NCI-H146 treated with DMSO at 0.1 percent for 48 hours (cell line): ENCODE measurements around the gene RXRA.

Source experiments
- DNase-seq: peaks from one replicate; lab custom pipeline; 2025; ENCODE audit not compliant: unreplicated experiment; lab: John Stamatoyannopoulos, UW

The RXRA gene

DNA sequence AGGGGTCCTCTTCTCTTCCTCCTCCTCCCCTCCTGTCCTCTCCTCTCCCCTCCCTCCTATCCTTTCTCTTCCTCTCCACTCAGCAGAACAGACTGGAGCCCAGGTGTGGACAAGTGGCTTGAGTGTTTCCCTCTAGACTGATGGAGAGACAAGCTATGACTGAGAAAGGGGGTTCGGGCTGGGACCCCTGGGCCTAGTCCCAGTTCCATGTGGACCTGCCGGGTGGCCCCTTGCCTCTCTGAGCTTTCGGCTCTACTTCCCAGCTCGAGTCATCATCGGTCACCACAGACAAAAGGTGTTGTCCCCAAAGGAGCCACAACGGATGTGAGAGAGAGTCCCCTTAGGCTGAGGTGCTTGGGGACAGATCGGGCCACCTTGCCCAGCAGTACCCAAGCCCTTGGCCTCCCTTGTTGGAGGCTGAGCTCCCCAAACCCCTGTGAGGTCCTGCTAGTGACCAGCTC lies 3.4 kb upstream of the RXRA start:
- DNase-seq: no peak

DNA sequence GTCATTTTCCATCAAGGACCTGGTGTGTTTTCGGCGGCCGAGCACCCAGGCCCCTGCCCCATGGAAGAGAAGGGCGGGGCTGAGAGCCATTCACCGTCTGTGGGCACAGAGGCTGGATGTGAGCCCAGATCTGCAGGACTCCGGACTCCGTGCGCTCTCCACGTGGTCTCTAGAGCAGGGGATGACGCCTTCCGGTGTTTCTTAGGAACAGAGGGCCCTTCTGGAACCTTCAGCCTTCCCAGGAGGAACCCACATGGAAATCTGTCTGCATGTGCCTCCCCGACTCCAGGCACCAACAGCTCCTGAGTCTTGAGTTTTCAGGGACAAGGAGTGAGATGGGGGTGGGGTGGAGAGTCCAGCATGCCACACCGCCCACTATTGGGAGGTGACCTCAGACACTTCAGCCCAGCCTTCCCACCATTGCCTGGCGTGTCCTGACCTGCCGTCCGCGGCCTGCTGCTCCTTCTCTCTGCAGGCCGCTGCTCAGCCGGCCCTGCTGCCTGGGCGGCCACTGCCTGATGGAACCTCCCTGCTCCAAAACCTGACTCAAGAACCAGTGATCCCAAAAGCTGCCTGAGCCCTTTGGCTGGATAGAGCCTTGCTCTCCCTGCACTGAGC lies 2.4 kb upstream of the RXRA start:
- no peak for DNase-seq

DNA sequence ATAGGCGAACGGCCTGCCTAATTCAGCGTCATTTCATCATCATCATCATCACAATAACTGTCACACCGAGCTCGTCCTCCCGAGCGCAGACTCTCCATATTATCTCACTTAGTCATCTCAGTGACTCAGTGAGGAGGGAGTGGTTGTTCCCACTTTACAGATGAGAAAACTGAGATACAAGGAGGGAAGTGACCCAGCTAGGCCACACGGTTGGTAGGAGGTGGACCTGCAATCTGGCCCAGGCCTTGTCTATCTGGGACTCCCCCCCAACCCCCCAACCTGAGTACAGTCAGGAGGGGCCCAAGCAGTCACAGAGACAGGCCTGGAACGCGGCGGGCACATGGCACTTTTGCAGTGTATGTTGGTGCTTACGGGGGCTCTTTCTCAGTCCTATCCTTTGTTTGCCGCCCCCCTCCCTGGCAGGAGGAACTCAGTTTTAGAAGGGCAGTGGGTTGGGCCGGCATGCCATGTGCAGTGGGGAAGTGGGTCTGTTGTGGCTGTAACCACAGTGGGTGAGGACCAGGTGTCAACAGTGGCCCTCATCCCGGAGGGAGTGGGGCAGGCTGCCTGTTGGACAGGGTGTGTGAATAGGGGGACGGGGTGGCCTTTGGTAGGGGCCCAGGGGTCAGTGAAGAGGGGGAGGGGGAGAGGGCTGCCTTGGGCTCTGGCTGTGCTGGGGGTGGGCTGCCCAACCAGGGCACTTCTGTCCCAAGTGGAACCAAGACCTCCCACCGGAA lies 1.7 kb upstream of the RXRA start:
- no peak for DNase-seq

DNA sequence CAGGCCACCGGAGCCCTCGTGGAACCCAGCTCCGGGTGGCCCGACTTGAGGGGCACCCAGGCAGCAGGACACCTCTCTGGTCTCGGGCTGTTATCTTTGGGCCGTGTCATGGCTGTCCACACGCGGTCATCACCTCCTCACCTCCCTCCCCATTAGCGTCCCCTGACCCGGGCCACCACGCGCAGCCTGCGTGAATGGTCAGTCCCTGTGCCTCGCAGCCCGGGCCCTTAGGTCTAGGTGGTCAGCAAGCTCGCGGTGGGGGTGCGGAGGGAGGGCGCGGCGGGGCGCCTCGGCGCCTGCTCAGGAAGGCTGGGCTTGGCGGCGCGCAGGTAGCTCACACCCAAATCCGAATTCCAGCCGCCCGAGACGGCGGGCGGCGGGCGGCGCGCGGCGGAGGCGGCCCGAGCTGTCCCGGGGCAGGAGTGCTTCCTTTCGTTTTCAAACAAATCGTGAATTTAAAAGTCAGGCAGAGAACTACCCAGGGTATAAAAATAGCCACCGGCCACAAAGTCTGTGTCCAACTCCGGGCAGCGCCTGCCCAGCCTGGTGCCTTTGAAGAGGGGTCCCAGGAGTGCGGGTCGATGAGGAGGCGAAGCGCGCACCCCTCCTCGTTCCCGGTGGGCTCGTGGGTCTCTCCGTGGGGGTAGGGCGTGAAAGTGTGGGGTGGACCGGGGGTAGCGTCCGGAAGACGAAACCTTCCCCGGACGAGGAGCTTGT lies 1.0 kb upstream of the RXRA start:
- DNase-seq: no peak

DNA sequence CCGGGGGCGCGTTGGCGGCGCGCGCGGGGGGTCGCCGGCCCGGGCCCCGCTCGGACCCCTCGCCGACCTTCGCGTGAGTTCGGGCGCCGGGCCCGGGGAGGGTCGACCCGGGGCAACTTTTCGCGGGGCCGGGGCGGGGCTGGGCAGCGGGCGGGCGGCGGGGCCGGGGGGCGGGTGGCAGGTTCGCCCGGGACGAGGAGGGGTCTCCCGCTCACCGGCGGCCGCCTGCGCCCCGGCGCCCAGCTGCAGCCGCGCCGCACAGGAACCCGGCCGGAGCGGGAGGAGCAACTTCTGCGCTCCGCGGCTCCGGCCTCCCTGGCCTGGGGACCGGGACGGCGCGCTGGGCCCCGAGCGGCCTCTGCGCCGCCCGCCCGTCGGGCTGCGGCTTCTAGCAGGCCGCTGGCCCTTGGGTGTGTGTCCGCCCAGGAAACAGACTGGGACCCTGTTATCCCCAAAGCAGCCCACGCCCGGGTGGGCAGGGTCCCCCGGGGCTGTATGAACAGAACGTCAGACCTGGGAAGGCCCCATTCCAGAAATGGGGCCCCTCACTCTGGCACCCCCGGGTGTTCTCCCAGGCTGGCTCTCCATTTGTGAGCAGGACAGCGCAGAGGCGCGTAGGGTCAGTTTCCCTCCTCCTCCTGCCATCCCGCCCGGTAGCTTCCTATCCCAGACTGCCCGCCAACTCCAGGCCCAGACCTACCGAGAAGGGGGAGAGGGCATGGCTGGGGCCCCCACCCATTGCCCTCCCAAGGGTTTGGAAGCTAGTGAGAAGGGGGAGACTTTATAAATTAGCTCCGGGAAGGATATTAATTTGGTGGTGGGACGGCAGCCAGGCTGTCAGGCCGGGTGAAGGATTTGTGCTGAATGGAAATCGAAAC lies 708 bp downstream of the RXRA start:
- no peak for DNase-seq

GRCh38 chr9:134327671-134328231 lies 1.5 kb downstream of the RXRA start:
- no peak for DNase-seq

- no peak for DNase-seq
These were observed 2.1 kb downstream of the RXRA start for GRCh38 chr9:134328341-134328840.

GRCh38 chr9:134328841-134329575 lies 2.8 kb downstream of the RXRA start:
- no peak for DNase-seq

DNA sequence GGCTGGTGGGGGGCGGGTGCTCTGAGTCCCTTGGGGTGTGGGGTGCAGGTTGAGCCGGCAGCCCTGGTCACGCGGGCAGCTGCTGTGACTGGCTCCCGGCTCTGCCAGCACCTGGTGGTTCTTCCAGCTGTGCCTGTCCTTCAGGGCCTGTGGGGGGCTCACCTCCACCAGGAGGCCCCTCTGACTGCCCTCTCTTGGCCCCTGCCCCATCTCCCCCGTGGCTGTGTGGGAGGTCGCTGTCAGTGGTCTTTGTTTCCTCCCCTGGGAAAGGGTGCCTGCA lies 3.3 kb downstream of the RXRA start:
- no peak for DNase-seq

DNA sequence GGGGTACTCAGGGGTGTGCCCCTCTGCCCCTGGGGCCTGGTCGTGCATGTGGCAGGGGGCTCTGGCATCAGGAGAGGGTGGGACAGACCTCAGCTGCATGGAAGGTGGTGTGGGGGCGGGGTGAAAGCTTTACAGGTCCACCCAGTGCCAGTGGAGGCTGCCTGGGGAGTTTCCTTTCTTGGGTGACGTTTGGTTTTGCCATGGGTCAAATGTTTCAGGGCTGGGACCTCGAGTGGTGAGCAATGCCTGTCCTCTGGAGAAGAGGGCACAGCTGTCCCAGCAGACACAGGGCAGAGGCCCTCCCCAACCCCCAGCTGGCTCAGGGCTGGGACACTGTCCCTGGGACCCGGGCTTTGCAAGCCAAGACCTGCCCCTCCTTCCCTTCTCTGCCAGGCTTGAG lies 3.6 kb downstream of the RXRA start:
- no peak for DNase-seq

DNA sequence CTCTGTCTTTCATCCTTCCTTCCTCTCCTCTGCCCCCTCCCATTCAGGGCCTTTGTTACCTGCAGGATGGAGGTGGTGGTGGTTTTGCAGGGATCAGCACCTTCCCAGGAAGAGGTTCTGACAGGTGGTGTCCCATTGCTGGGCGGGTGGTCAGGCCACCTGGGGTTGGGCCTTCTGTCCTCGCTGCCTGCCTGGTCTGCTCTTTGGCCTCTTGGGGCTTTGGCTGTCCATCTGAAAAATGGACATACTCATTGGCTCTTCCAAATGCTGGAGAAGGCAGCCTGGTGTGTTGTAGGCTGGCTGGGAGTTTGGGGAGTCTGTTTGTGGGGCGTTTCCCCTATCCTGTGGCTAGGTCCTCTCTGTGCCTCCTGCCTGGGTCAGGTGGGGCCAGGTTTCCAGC lies 4.3 kb downstream of the RXRA start:
- no peak for DNase-seq

GRCh38 chr9:134331186-134332025 lies 5.2 kb downstream of the RXRA start:
- DNase-seq: no peak

GRCh38 chr9:134332266-134332665 lies 6.0 kb downstream of the RXRA start:
- no peak for DNase-seq

- DNase-seq: no peak
These were observed 6.6 kb downstream of the RXRA start for GRCh38 chr9:134332841-134333233.

DNA sequence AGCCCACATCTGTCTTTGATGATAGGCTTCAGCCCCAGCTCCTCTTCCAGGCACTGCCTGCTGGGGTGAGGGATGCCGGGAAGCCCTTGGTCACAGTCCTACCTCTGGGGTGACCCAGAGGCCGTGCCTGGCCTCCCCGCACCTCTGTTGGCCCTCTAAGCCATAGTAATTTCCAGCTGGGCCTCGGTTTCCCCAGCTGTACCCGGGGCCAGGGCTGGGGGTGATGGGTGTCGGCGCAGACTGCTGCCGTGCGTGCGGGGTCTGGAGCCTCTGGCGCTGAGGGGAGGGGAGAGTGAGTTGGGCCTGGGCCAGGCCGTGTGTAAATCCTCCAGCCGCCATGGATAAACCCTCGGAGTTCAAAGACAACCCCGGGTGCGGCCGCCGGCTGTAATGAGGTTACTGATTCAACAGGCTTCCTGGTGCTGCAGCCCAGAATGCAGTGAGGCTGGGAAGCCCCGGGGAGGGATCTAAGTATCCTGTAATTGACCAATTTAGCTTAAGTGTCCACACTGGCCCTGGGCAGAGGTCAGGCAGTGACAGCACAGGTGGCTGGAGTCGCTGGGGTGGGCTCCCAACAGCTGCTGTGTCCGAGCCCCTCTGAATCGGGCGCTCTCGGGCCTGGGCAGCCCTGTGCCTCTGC lies 7.1 kb downstream of the RXRA start:
- DNase-seq: no peak

DNA sequence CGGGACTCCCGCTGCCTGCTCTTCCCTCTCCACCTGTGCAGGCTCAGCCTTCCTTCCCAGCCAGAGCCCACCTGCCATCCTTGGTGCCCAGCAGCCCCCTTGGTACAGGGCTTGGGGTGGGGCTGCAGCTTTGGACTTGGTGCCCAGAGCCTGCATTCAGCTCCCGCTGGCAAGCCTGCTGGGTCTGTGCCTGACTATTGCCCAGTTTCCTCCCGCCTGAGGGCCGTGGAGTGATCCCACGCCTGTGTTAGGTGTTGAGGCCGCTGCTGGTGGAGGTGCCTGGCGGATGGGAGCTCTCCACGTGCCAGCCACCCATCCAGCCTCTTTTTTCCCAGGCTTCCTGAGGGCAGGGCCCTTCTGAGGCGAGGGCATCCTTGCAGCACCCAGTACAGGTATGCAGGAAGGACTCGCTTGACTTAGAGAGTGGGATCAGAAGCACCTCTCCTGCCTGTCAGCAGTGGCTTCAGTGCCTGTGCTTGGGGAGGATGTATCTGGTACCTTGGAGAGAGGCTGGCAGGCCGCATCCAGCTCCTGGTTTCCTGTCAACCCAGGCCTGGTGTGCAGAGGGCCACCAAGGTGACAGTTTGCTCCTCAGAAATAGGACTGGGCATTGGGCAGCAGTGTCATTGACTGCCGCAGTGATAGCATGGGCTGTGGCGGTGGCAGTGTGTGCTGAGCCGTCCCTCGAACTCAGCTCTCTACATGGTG lies 7.8 kb downstream of the RXRA start:
- no peak for DNase-seq

- no peak for DNase-seq
These were observed 8.8 kb downstream of the RXRA start for GRCh38 chr9:134335061-134335460.

DNA sequence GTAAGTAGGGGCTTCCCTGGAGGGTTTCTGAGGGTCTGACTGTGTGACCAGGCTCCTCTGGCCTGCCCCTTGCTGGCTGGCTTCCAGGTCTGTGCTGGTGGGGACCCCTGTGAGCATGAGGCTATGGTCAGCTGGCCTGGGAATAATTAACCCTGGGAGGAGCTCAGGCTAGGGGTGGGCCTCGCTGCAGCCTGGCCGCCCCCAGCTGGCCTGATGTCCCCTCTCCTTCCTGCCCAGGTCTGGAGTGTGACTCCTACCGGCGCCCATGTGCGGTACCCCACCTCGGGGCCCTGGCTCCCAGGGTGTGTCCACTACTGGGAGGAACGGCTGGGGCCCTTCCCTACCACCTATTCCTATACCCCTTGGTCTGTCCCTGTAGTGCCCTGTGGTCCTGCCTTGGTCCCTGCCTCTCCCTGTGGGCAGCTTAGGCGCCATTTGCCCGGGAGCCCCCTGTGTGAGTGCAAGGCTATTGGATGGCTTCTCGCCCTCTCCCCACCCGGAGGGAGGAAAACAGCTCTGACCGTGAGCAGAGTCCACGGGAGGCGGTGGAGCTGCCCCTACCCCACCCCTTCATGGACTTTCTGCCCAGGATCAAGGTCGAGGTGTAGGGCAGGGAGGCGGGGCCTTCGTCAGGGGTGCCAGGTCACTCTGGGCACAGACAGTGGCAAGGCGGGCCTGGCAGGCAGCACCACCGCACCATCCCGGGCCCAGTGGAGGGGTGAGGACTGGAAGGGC lies 9.4 kb downstream of the RXRA start:
- DNase-seq: no peak
